Gastrocnemius medialis (tissue), 4 donors: Measurements from ENCODE around the gene KCTD19.

Source experiments
- CTCF ChIP-seq, 5 experiments: fragments of 450-650 bp in 3 of 5; fragments of 200-600 bp in 2 of 5; sonication (generic) in 2 of 5; IDR thresholded peaks in 4 of 5; conservative IDR thresholded peaks in 1 of 5; 1 replicate in 4 of 5; 2 replicates in 1 of 5; pipeline ENCODE4 v1.5.1; 2016 to 2019; ENCODE audit warnings: antibody characterized with exemption in 5 of 5, mild to moderate bottlenecking in 3 of 5, moderate library complexity in 3 of 5
- POLR2A ChIP-seq, 2 donors: fragments of 450-650 bp; IDR thresholded peaks; one replicate each; pipeline ENCODE4 v1.6.1; 2017; ENCODE audit warnings: antibody characterized with exemption in 2 of 2, mild to moderate bottlenecking in 2 of 2, moderate library complexity in 2 of 2

- TF ChIP-seq CTCF (IDR thresholded peaks at IDR 0.05 in 4 of 5, conservative IDR thresholded peaks at IDR 0.05 in 1 of 5) (no peak), POLR2A (IDR thresholded peaks at IDR 0.05) (no peak)
Measured at GRCh38 chr16:67271446-67271845, 55.1 kb downstream of the KCTD19 start.
